ENCODE results near the gene RBFOX1. TPM values are rescaled to one million over a fixed set of nuclear protein-coding genes. Genes with fewer than 3 reads are reported as not detected.

The RBFOX1 gene
- total RNA-seq, 1 donor = not detected

DNA sequence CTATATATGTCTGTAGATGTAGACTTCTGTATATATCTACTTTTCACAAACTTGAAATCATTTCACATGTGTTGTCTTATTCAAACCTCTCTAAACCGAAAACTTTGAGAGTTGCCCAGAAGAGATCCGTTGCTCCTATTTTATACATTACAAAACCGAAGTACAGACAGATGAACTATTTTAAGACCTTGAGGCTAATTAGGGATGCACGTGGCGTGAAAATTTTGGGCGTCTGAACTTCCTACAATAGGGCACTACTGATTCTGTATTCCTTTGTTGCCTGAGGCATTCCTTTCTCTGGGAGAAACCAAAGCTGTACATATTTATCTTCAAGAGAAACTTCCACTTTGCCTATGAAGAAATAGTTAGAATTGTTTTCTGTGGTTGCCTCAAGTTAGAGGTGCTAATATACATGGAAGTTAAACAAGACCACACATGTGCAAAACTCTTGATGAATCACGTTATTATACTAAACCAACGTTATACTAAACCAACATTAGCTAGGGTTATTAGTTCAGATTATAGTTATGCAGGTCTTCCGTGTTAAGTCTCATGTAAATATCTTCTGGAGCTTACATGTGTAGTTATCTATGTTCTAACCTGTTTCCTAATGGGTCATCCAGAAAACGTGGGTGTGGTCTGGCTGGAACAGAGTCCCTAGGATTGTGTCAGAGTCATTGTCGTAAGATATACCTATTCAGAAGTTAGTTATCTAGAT is 111.2 kb downstream of the RBFOX1 start:
- TF ChIP-seq, protein P1, sequence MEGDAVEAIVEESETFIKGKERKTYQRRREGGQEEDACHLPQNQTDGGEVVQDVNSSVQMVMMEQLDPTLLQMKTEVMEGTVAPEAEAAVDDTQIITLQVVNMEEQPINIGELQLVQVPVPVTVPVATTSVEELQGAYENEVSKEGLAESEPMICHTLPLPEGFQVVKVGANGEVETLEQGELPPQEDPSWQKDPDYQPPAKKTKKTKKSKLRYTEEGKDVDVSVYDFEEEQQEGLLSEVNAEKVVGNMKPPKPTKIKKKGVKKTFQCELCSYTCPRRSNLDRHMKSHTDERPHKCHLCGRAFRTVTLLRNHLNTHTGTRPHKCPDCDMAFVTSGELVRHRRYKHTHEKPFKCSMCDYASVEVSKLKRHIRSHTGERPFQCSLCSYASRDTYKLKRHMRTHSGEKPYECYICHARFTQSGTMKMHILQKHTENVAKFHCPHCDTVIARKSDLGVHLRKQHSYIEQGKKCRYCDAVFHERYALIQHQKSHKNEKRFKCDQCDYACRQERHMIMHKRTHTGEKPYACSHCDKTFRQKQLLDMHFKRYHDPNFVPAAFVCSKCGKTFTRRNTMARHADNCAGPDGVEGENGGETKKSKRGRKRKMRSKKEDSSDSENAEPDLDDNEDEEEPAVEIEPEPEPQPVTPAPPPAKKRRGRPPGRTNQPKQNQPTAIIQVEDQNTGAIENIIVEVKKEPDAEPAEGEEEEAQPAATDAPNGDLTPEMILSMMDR (IDR thresholded peaks at IDR 0.05; ENCODE audit: extremely low read depth, low read depth, low read length) = no peak
- Histone ChIP-seq H4K20me1 (ENCODE audit: insufficient read depth, low read length) (no peaks in the 10 kb centered on the region), H3K9me3 (ENCODE audit: low read depth, low read length) (no peaks in the 10 kb centered on the region), H3K4me1 (ENCODE audit: insufficient read depth, low read length) (no peaks in the 10 kb centered on the region), H3K36me3 (ENCODE audit: insufficient read depth, low read length) (no peaks in the 10 kb centered on the region), H3K4me3 (ENCODE audit: insufficient read depth, low read length) (no peak overlapping the region), H3K27me3 (ENCODE audit: insufficient read depth, low read length) (no peaks in the 10 kb centered on the region), H3K79me2 (ENCODE audit: insufficient read depth, low read length) (no peaks in the 10 kb centered on the region), H3K4me2 (ENCODE audit: insufficient read depth, low read length) (no peak overlapping the region), H3K27ac (ENCODE audit: low read depth, low read length) (no peak overlapping the region), H2AFZ (ENCODE audit: low read length) (no peak overlapping the region)
- no peak for DNase-seq (ENCODE audit: insufficient read length, low spot score, missing footprints)

DNA sequence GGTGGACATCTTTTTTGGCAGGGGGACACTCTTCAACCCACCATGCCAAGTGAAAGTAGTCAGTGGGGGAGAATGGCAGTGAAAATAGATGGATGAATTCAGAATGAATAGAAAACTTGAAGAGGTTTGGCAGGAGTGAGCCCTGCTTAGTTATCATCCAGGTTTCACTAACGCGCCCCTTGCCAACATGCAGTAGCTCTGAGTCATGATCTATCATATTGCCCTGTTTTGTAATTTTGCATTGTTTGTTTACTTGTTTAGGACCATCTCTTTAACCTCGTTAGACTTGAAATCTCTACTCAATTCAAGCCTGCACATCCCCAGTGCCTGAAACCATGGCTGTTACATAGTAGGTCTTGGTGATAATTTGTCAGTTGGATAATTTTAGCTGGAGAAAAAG is 116.7 kb downstream of the RBFOX1 start:
- Histone ChIP-seq H3K4me1 (ENCODE audit: insufficient read depth, low read length) (no peaks in the 10 kb centered on the region), H4K20me1 (ENCODE audit: insufficient read depth, low read length) (no peaks in the 10 kb centered on the region), H3K27me3 (ENCODE audit: insufficient read depth, low read length) (no peaks in the 10 kb centered on the region), H3K4me2 (ENCODE audit: insufficient read depth, low read length) (no peak overlapping the region), H3K36me3 (ENCODE audit: insufficient read depth, low read length) (no peaks in the 10 kb centered on the region), H3K27ac (ENCODE audit: low read depth, low read length) (no peak overlapping the region), H3K4me3 (ENCODE audit: insufficient read depth, low read length) (no peak overlapping the region), H2AFZ (ENCODE audit: low read length) (no peak overlapping the region), H3K79me2 (ENCODE audit: insufficient read depth, low read length) (no peaks in the 10 kb centered on the region), H3K9me3 (ENCODE audit: low read depth, low read length) (peaks cover 3% of the 10 kb centered on the region)
- TF ChIP-seq, protein P1 (IDR thresholded peaks at IDR 0.05; ENCODE audit: extremely low read depth, low read depth, low read length) = no peak
- no peak for DNase-seq (ENCODE audit: insufficient read length, low spot score, missing footprints)

DNA sequence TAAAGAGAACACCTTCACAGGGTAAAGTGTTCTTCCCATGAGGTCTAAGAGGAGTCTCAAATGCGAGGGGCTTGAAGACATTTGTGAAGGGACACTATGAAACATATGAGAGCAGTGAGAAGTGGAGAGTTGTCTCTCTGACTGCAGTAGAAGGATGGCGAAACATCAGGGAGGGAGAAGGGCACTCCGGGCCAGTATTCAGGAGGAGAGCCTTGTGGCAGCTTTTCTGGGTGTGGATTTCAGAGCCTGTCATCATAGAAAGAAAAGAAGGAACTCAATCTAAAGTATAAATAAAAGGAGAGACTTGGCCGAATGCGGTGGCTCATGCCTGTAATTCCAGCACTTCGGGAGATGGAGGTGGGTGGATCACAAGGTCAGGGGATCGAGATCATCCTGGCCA is 117.2 kb downstream of the RBFOX1 start:
- Histone ChIP-seq H3K27me3 (ENCODE audit: insufficient read depth, low read length) (no peaks in the 10 kb centered on the region), H4K20me1 (ENCODE audit: insufficient read depth, low read length) (no peaks in the 10 kb centered on the region), H3K4me2 (ENCODE audit: insufficient read depth, low read length) (no peak overlapping the region), H3K36me3 (ENCODE audit: insufficient read depth, low read length) (no peaks in the 10 kb centered on the region), H3K9me3 (ENCODE audit: low read depth, low read length) (peaks cover 3% of the 10 kb centered on the region), H3K79me2 (ENCODE audit: insufficient read depth, low read length) (no peaks in the 10 kb centered on the region), H3K4me1 (ENCODE audit: insufficient read depth, low read length) (no peaks in the 10 kb centered on the region), H3K27ac (ENCODE audit: low read depth, low read length) (no peak overlapping the region), H3K4me3 (ENCODE audit: insufficient read depth, low read length) (no peak overlapping the region), H2AFZ (ENCODE audit: low read length) (no peak overlapping the region)
- DNase-seq (ENCODE audit: insufficient read length, low spot score, missing footprints) = no peak
- TF ChIP-seq, protein P1 (IDR thresholded peaks at IDR 0.05; ENCODE audit: extremely low read depth, low read depth, low read length) = no peak

DNA sequence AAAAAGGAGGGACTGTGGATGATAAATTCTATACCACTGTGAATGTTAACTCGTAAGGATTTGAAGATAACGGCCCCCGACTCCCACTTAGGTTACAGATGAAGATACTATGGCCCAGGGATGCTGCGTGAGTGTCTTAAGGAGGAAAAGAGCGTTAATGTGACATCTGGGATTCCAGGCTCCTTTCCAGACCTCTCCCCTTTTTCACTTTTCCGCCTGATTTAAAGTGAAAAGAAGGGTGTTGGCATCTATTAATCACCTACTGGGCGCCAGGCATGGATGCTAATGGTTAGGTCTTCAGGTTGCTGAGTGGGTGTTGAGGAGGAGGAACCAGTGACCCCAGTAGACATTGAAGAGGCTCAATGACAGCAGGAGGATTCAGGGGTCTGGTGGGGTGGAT is 117.8 kb downstream of the RBFOX1 start:
- Histone ChIP-seq H4K20me1 (ENCODE audit: insufficient read depth, low read length) (no peaks in the 10 kb centered on the region), H3K27ac (ENCODE audit: low read depth, low read length) (no peak overlapping the region), H3K4me2 (ENCODE audit: insufficient read depth, low read length) (no peak overlapping the region), H3K36me3 (ENCODE audit: insufficient read depth, low read length) (no peaks in the 10 kb centered on the region), H3K9me3 (ENCODE audit: low read depth, low read length) (peaks cover 3% of the 10 kb centered on the region), H3K27me3 (ENCODE audit: insufficient read depth, low read length) (no peaks in the 10 kb centered on the region), H2AFZ (ENCODE audit: low read length) (no peak overlapping the region), H3K4me1 (ENCODE audit: insufficient read depth, low read length) (no peaks in the 10 kb centered on the region), H3K79me2 (ENCODE audit: insufficient read depth, low read length) (no peaks in the 10 kb centered on the region), H3K4me3 (ENCODE audit: insufficient read depth, low read length) (no peak overlapping the region)
- TF ChIP-seq, protein P1 (IDR thresholded peaks at IDR 0.05; ENCODE audit: extremely low read depth, low read depth, low read length) = no peak
- no peak for DNase-seq (ENCODE audit: insufficient read length, low spot score, missing footprints)
